HepG2 (cell line): ENCODE results near the gene MEG3. TPM values are rescaled to one million over a fixed set of nuclear protein-coding genes. Genes with fewer than 3 reads are reported as not detected.

Experiments
- AFF4 ChIP-seq: sonication (generic); formaldehyde crosslinking; IDR thresholded peaks from 2 replicates; pipeline ENCODE4 v1.4.0; 2020; ENCODE audit warnings: missing genetic modification reagents
- CAMTA2 ChIP-seq: sonication (generic); formaldehyde crosslinking; IDR thresholded peaks from 2 replicates; pipeline ENCODE4 v1.4.0; 2020; ENCODE audit warnings: mild to moderate bottlenecking, missing genetic modification reagents, borderline replicate concordance
- DMTF1 ChIP-seq: sonication (generic); formaldehyde crosslinking; IDR thresholded peaks from 2 replicates; pipeline ENCODE4 v1.4.0; 2020; ENCODE audit warnings: mild to moderate bottlenecking, missing genetic modification reagents
- ETV6 ChIP-seq: sonication (generic); formaldehyde crosslinking; conservative IDR thresholded peaks from 2 replicates; pipeline ENCODE4 v1.4.0; 2020; ENCODE audit warnings: missing genetic modification reagents
- KDM1A ChIP-seq: IDR thresholded peaks from 2 replicates; pipeline ENCODE4 v1.6.1; 2016; ENCODE audit warnings: missing compliant biosample characterization
- MXD4 ChIP-seq: IDR thresholded peaks from 2 replicates; pipeline ENCODE4 v1.6.1; 2016; ENCODE audit warnings: mild to moderate bottlenecking, missing biosample characterization, missing genetic modification reagents
- NR2F1 ChIP-seq, 2 experiments: fragments of 450-650 bp in 1 of 2; formaldehyde crosslinking in 1 of 2; IDR thresholded peaks; 2 replicates each; pipeline versions ENCODE4 v1.5.0 to v1.6.1; 2016 to 2020; ENCODE audit warnings: mild to moderate bottlenecking in 1 of 2, missing compliant biosample characterization in 1 of 2, missing genetic modification reagents in 1 of 2, moderate library complexity in 1 of 2
- ZKSCAN5 ChIP-seq: sonication (generic); formaldehyde crosslinking; IDR thresholded peaks from 2 replicates; pipeline ENCODE4 v1.5.1; 2020; ENCODE audit warnings: mild to moderate bottlenecking, missing genetic modification reagents
- ZNF121 ChIP-seq: sonication (generic); formaldehyde crosslinking; IDR thresholded peaks from 2 replicates; pipeline ENCODE4 v1.5.0; 2020; ENCODE audit warnings: mild to moderate bottlenecking, missing genetic modification reagents
- ZNF263 ChIP-seq: sonication (generic); formaldehyde crosslinking; IDR thresholded peaks from 2 replicates; pipeline ENCODE4 v1.4.0; 2020; ENCODE audit warnings: missing genetic modification reagents
- polyA plus RNA-seq, 8 experiments: library from polyadenylated mRNA; depleted of rRNA in 3 of 8; stranded (reverse) in 7 of 8; unstranded in 1 of 8; fragments of >200 nt; fragmentation: Illumina TruSeq in 4 of 8; extraction: Trizol in 4 of 8; gene quantifications; 2 replicates each; pipeline versions ENCODE4 v1.2.1 to v1.2.3, GENCODE V29; 2011 to 2016; ENCODE audit warnings: low read depth in 4 of 8, missing spikeins in 1 of 8, mixed read lengths in 1 of 8; ENCODE audit not compliant: insufficient read depth in 1 of 8
- total RNA-seq, 5 experiments: library from RNA; depleted of rRNA; stranded (reverse); fragments of >200 nt; fragmentation: Illumina TruSeq; extraction: Trizol; gene quantifications; 2 replicates each; pipeline ENCODE4 v1.2.3, GENCODE V29; 2016; ENCODE audit warnings: low read depth in 1 of 5
- TF ChIP-seq, protein P1 (sequence below): sonication (generic); formaldehyde crosslinking; IDR thresholded peaks from one replicate; pipeline ENCODE4 v1.5.1; 2020; ENCODE audit warnings: mild to moderate bottlenecking, missing genetic modification reagents; ENCODE audit errors: not compliant biosample characterization
- TF ChIP-seq, protein P2 (sequence below): sonication (generic); formaldehyde crosslinking; IDR thresholded peaks from 2 replicates; pipeline ENCODE4 v1.8.0; 2022; ENCODE audit warnings: low read depth, missing genetic modification reagents

MEG3 gene
- total and polyA plus RNA-seq, 2 of the 13 experiments (the other 11 are each of a cell fraction or from before 2014, with no cell fraction given), result 0.17 TPM; not detected in 1

GRCh38 chr14:100815478-100816285 is 10.2 kb upstream of the MEG3 start (continued):
- 0 out of 4 replicates have a peak, but pooled peaks of 1 of the 2 experiments have one; percentile 13 for TF ChIP-seq NR2F1 (CRISPR knock-in tag; IDR thresholded peaks at IDR 0.05)
- no peak for TF ChIP-seq MXD4 (CRISPR knock-in tag)
- TF ChIP-seq ZNF121 (CRISPR knock-in tag), result no peak
- no peak for TF ChIP-seq DMTF1 (CRISPR knock-in tag)
- TF ChIP-seq, protein P1, sequence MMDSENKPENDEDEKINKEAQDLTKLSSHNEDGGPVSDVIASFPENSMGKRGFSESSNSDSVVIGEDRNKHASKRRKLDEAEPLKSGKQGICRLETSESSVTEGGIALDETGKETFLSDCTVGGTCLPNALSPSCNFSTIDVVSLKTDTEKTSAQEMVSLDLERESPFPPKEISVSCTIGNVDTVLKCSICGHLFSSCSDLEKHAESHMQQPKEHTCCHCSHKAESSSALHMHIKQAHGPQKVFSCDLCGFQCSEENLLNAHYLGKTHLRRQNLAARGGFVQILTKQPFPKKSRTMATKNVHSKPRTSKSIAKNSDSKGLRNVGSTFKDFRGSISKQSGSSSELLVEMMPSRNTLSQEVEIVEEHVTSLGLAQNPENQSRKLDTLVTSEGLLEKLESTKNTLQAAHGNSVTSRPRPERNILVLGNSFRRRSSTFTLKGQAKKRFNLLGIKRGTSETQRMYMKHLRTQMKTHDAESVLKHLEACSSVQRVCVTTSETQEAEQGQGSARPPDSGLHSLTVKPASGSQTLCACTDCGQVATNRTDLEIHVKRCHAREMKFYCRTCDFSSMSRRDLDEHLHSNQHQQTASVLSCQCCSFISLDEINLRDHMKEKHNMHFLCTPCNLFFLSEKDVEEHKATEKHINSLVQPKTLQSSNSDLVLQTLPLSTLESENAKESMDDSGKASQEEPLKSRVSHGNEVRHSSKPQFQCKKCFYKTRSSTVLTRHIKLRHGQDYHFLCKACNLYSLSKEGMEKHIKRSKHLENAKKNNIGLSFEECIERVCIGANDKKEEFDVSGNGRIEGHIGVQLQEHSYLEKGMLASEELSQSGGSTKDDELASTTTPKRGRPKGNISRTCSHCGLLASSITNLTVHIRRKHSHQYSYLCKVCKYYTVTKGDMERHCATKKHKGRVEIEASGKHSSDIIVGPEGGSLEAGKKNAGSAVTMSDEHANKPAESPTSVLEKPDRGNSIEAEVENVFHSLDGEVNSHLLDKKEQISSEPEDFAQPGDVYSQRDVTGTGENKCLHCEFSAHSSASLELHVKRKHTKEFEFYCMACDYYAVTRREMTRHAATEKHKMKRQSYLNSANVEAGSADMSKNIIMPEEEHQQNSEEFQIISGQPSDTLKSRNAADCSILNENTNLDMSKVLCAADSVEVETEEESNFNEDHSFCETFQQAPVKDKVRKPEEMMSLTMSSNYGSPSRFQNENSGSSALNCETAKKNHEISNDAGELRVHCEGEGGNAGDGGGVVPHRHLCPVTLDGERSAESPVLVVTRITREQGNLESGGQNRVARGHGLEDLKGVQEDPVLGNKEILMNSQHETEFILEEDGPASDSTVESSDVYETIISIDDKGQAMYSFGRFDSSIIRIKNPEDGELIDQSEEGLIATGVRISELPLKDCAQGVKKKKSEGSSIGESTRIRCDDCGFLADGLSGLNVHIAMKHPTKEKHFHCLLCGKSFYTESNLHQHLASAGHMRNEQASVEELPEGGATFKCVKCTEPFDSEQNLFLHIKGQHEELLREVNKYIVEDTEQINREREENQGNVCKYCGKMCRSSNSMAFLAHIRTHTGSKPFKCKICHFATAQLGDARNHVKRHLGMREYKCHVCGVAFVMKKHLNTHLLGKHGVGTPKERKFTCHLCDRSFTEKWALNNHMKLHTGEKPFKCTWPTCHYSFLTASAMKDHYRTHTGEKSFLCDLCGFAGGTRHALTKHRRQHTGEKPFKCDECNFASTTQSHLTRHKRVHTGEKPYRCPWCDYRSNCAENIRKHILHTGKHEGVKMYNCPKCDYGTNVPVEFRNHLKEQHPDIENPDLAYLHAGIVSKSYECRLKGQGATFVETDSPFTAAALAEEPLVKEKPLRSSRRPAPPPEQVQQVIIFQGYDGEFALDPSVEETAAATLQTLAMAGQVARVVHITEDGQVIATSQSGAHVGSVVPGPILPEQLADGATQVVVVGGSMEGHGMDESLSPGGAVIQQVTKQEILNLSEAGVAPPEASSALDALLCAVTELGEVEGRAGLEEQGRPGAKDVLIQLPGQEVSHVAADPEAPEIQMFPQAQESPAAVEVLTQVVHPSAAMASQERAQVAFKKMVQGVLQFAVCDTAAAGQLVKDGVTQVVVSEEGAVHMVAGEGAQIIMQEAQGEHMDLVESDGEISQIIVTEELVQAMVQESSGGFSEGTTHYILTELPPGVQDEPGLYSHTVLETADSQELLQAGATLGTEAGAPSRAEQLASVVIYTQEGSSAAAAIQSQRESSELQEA (CRISPR knock-in tag), result no peak
- TF ChIP-seq CAMTA2 (CRISPR knock-in tag), result no peak
- no peak for TF ChIP-seq ETV6
- TF ChIP-seq ZKSCAN5 (CRISPR knock-in tag), result no peak
- TF ChIP-seq, protein P2, sequence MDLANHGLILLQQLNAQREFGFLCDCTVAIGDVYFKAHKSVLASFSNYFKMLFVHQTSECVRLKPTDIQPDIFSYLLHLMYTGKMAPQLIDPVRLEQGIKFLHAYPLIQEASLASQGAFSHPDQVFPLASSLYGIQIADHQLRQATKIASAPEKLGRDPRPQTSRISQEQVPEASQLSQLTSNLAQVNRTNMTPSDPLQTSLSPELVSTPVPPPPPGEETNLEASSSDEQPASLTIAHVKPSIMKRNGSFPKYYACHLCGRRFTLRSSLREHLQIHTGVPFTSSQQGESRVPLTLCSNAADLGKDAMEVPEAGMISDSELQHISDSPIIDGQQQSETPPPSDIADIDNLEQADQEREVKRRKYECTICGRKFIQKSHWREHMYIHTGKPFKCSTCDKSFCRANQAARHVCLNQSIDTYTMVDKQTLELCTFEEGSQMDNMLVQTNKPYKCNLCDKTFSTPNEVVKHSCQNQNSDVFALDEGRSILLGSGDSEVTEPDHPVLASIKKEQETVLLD, result no peak
- TF ChIP-seq AFF4 (CRISPR knock-in tag), result no peak
- no peak for TF ChIP-seq KDM1A
- TF ChIP-seq ZNF263 (CRISPR knock-in tag), result no peak
